Measurements from ENCODE around the gene ITGA7. TPM values are rescaled to one million over a fixed set of nuclear protein-coding genes. Genes with fewer than 3 reads are reported as not detected.

Gene ITGA7
- total RNA-seq, 1 experiment from 2014 or later = 2.5 TPM

- Histone ChIP-seq H3K27me3 (ENCODE audit: control insufficient read depth, insufficient read depth, low read length) (no peaks in the 10 kb centered on the region), H3K4me1 (ENCODE audit: control insufficient read depth, insufficient read depth, low read length) (peaks cover 17% of the 10 kb centered on the region), H3K36me3 (ENCODE audit: control insufficient read depth, insufficient read depth, low read length) (no peaks in the 10 kb centered on the region), H3K4me3 (ENCODE audit: low read depth in 2 of 2, low read length in 2 of 2) (no peak overlapping the region), H3K27ac (ENCODE audit: low read length) (no peak overlapping the region), H3K9me3 (ENCODE audit: control insufficient read depth, insufficient read depth, low read depth, low read length) (no peaks in the 10 kb centered on the region)
- intact Hi-C loops (cut with micrococcal nuclease; ENCODE audit: unreplicated experiment) (no loop called here), in situ Hi-C loops (cut with HindIII; ENCODE audit: low pct_unique_long_range_greater_than_20kb, low sequenced_read_pairs) (no loop called here)
- no TSS peak for BruUV-seq (replicated peaks)
- ChIA-PET POLR2A (no interaction called here), CTCF (interaction anchor here (0.8 kb wide), 1 partner anchor 10 kb away, joined by 3 read pairs; no protein-coding TSS in a partner anchor)
- DNase-seq (ENCODE audit: low read depth, low spot score) = no peak
- no peak for TF ChIP-seq CTCF (IDR thresholded peaks at IDR 0.05)
- no peak for TF ChIP-seq TCF7L2 (IDR thresholded peaks at IDR 0.05; ENCODE audit: low read depth, low read length)
- TF ChIP-seq SIN3A (IDR thresholded peaks at IDR 0.05; ENCODE audit: borderline replicate concordance, insufficient read depth, low read depth, low read length) = no peak
- no peak for TF ChIP-seq POLR2AphosphoS5 (IDR thresholded peaks at IDR 0.05; ENCODE audit: low read depth, low read length)
- TF ChIP-seq, protein P1, sequence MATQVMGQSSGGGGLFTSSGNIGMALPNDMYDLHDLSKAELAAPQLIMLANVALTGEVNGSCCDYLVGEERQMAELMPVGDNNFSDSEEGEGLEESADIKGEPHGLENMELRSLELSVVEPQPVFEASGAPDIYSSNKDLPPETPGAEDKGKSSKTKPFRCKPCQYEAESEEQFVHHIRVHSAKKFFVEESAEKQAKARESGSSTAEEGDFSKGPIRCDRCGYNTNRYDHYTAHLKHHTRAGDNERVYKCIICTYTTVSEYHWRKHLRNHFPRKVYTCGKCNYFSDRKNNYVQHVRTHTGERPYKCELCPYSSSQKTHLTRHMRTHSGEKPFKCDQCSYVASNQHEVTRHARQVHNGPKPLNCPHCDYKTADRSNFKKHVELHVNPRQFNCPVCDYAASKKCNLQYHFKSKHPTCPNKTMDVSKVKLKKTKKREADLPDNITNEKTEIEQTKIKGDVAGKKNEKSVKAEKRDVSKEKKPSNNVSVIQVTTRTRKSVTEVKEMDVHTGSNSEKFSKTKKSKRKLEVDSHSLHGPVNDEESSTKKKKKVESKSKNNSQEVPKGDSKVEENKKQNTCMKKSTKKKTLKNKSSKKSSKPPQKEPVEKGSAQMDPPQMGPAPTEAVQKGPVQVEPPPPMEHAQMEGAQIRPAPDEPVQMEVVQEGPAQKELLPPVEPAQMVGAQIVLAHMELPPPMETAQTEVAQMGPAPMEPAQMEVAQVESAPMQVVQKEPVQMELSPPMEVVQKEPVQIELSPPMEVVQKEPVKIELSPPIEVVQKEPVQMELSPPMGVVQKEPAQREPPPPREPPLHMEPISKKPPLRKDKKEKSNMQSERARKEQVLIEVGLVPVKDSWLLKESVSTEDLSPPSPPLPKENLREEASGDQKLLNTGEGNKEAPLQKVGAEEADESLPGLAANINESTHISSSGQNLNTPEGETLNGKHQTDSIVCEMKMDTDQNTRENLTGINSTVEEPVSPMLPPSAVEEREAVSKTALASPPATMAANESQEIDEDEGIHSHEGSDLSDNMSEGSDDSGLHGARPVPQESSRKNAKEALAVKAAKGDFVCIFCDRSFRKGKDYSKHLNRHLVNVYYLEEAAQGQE (IDR thresholded peaks at IDR 0.05; ENCODE audit: insufficient read depth in 1 of 2, low read depth in 2 of 2, low read length in 1 of 2) = no peak
- ATAC-seq = no peak
Observed at GRCh38 chr12:55734595-55734994, 26.9 kb upstream of the ITGA7 start.

- DNase-seq (ENCODE audit: low read depth, low spot score) (no peak), ATAC-seq (no peak)
- Histone ChIP-seq H3K36me3 (ENCODE audit: control insufficient read depth, insufficient read depth, low read length) (no peaks in the 10 kb centered on the region), H3K27me3 (ENCODE audit: control insufficient read depth, insufficient read depth, low read length) (no peaks in the 10 kb centered on the region), H3K4me3 (ENCODE audit: low read depth in 2 of 2, low read length in 2 of 2) (no peak overlapping the region), H3K4me1 (ENCODE audit: control insufficient read depth, insufficient read depth, low read length) (peaks cover 17% of the 10 kb centered on the region), H3K27ac (ENCODE audit: low read length) (no peak overlapping the region), H3K9me3 (ENCODE audit: control insufficient read depth, insufficient read depth, low read depth, low read length) (no peaks in the 10 kb centered on the region)
- in situ Hi-C loops (cut with HindIII; ENCODE audit: low pct_unique_long_range_greater_than_20kb, low sequenced_read_pairs) (no loop called here), intact Hi-C loops (cut with micrococcal nuclease; ENCODE audit: unreplicated experiment) (no loop called here)
- BruUV-seq (replicated peaks) = no TSS peak
- POLR2A ChIA-PET = no interaction called here
- CTCF ChIA-PET = no interaction called here
- TF ChIP-seq, protein P1 (IDR thresholded peaks at IDR 0.05; ENCODE audit: insufficient read depth in 1 of 2, low read depth in 2 of 2, low read length in 1 of 2) = no peak
- no peak for TF ChIP-seq CTCF (IDR thresholded peaks at IDR 0.05)
- no peak for TF ChIP-seq SIN3A (IDR thresholded peaks at IDR 0.05; ENCODE audit: borderline replicate concordance, insufficient read depth, low read depth, low read length)
- no peak for TF ChIP-seq TCF7L2 (IDR thresholded peaks at IDR 0.05; ENCODE audit: low read depth, low read length)
- TF ChIP-seq POLR2AphosphoS5 (IDR thresholded peaks at IDR 0.05; ENCODE audit: low read depth, low read length) = no peak
Observed at GRCh38 chr12:55733858-55734257, 26.2 kb upstream of the ITGA7 start.

Data from Panc1 (cell line).